Right lung (tissue), 5 donors: ENCODE data around the gene SMC5. TPM values are rescaled to one million over a fixed set of nuclear protein-coding genes. Genes with fewer than 3 reads are reported as not detected.

Experiments
- DNase-seq, 2 donors: peaks; one replicate each; pipeline ENCODE4 v3.0.0-alpha.2; 2013
- polyA plus RNA-seq, 5 donors: library from polyadenylated mRNA; unstranded; fragments of 120-200 nt; gene quantifications; one replicate each; pipeline versions ENCODE4 v1.2.1 to v1.2.3, GENCODE V29; 2013; ENCODE audit warnings: inconsistent platforms in 1 of 5, low replicate concordance in 1 of 5; ENCODE audit not compliant: insufficient read length in 5 of 5, insufficient read depth in 1 of 5

Gene SMC5
- polyA plus RNA-seq, 5 donors = 42.7 to 93.8 (median 84.5) TPM

GRCh38 chr9:70403618-70404025, 144.8 kb downstream of the SMC5 start:
- DNase-seq = no peak

- no peak for DNase-seq
These were observed 145.5 kb downstream of the SMC5 start for GRCh38 chr9:70404261-70404660.

Other genes with a start within 250 kb of the SMC5 start
- gene MAMDC2, start 215.1 kb upstream of the SMC5 start, polyA plus RNA-seq = 1 to 10 TPM; 5.6 to 8.1 (median 6.9) TPM
- 1 to 10 TPM; 2.6 to 4.4 (median 3.0) TPM for gene KLF9, start 155.7 kb downstream of the SMC5 start, polyA plus RNA-seq